HG02759 (cell line): ENCODE data around the gene MCFD2.
"Not testable (repeated sequence)": the region's sequence is repeated elsewhere in the genome, so short reads cannot be mapped to it uniquely, and the experiment has no call there.

Experiments
- ATAC-seq: cut with Tn5 transposase; IDR thresholded peaks from one replicate; pipeline ENCODE4 v1.9.1; 2021; ENCODE audit warnings: mild to moderate bottlenecking, moderate library complexity; ENCODE audit not compliant: unreplicated experiment

MCFD2 gene

DNA sequence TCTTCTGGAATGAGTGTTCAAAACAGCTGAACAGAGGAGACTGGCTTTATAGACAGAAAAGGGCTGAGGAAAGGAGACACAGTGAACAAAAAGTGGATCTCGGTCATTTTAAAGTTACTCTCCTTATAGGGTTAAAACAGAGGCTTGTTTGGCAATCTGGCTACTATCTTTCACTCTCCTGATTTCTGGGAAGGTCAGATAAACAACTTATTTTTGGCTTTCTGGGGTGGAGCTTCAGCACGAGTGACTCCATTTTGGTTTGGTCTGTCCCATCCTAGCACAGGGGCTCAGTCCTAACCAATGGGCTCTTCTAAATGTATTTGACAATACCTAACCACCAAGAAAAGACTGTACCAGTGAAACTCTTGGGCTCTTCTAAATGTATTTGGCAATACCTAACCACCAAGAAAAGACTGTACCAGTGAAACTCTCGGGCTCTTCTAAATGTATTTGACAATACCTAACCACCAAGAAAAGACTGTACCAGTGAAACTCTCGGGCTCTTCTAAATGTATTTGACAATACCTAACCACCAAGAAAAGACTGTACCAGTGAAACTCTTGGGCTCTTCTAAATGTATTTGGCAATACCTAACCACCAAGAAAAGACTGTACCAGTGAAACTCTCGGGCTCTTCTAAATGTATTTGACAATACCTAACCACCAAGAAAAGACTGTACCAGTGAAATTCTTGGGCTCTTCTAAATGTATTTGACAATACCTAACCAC lies 39.5 kb downstream of the MCFD2 start:
- ATAC-seq, result not testable (repeated sequence)

DNA sequence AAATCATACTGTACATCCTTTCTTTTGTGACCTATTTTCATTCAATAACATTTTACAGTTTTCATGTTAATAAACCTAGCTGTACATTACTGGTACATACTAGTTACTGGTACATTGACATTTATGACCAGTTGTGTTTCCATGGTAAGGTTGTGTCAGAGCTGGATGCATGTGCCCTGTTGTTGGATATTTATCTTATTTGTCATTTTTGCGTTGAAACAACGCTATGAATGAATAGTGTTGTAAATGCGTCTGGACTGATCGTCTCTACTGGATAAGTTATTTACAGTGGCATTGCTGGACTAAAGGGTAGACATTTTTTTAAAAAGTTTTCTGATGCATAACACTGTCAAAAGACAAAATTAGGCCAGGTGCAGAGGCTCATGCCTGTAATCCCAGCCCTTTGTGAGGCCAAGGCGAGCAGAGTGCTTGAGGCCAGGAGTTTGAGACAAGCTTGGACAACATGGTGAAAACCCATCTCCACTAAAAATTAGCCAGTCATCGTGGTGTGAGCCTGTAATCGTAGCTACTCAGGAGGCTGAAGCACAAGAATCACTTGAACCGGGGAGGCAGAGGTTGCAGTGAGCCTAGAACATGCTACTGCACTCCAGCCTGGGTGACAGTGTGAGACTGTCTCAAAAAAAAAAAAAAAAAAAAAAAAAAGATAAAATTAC lies 40.2 kb downstream of the MCFD2 start:
- no peak for ATAC-seq

DNA sequence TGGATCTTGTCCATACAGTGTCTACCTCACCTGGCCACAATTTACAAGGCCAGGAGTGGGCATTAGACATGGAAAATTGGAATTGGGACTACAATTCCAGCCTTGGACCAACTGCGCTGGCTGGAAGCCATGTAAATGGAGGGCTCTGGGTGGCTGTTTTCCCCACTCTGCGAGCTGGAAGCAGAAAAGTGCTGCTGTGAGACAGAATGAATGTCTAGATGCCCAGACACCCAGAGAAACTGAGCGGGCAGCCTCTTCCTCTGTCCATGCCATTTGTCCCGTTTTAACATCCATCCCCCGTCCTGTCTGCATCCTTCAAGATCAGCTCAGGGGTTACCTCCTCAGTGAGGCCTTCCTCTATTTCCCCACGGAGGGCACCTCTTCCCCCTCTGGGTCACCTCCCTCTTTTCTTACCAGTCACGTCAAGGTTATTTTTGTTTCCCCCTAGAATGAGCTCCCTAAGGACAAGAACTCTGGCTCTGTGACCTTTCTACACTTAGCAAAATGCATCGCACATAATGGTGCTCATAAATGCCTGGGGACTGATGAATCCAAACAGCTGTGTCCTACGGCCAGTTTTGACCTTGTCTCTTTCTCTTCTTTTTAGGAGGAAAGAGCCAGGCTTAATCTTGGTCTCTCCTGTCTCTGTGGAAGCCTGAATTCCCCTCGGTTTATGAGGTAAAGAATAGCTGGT lies 41.2 kb downstream of the MCFD2 start:
- no peak for ATAC-seq

DNA sequence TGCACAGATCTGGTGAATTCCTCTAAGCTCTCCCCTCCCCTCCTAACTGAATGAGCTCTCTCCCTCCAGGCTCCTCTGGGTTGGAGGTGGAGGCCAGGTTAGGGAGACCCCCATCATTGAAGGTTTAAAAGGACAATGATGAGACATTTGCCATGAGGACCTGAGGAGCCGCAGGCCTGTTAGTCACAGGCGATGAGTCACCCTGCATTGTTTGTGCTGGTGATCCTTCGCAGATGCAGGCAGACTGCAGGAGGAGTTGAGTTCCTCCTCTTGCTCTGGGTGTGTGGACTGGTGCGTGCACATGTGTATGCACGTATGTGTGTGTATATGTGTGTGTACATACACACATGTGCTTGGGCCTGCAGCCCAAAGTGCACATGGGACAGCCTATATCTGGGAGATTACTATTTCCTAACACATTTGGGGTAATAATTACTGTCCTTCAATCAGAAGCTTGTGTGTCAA lies 42.0 kb downstream of the MCFD2 start:
- no peak for ATAC-seq

GRCh38 chr2:46872902-46873603 lies 42.6 kb downstream of the MCFD2 start:
- ATAC-seq, result no peak

DNA sequence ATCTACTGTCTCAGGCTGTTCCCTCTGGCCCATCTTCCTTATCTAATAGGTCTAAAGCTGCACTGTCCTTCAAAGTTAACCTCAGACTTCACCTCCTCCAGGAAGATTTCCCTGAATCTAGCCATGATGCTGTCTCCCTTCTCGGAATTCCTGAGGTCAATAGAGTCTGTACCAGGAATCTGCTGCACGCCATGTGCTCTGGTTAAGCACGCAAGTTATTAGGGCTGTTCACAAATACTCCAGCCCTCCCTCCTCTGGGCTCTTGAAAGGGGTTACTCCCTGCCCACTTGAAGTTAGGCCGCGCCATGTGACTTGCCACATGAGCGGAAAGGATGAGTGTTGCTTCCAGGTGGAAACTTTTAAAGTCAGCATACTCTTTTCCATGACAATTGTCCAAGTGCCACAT lies 43.6 kb downstream of the MCFD2 start:
- ATAC-seq, result no peak

DNA sequence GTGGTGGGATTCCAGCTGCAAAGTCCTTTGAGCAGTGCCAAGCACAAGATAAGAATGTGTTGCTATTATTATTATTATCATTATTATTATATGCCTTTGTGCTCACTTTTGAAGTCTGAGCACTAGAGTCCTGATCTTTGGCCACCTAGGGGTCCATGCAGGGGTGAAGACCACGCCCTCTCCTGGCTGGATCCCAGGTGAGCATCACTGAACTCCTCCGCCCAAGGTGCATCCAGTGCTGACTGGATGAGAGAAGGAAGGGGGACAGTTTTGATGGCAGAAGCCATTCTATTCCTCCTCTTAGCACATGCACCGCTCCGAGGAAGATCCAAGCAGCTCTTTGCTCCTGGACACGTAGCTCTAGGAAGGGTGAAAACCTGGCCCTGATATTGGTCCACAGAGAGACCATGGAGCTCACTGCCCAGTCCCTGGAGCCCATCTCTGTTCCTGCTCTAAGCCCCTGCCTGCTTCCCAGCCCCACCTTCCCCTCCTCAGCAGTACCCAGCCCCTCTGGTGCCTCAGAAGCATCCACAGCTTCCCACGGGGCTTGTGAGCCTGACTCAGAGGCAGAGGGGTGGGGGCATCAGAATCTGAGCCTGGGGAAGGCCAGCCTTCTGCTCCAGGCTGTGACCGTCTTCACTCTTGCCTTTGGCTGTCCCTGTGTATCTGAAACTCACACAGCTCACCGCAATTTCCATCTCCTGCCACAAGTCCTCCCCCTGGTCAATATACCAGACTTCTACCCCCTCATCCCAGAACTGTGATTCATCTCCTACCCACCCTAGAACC lies 45.4 kb downstream of the MCFD2 start:
- ATAC-seq, result no peak

DNA sequence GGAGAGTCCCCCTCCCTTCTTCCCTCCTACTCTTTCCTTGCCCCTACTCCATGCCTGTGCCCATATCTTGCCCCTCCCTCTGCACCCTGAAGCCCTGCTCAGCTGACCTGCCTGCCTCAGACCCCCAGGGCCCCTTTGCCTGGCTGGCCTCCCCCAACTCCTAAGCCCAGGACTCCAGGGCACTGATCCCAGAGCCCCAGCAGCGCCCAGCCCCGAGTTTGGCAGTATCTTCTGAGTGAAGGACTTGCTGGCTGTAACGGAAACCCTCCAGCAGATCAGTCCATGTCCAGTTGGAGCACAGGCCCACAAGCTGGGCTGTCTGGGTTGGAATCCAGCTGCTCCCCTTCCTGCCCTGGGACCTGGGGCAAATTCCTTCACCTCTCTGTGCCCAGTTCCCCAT lies 46.0 kb downstream of the MCFD2 start:
- no peak for ATAC-seq

- ATAC-seq, result no peak
Measured at GRCh38 chr2:46866770-46867246, 48.8 kb downstream of the MCFD2 start.

GRCh38 chr2:46865181-46865970 lies 50.2 kb downstream of the MCFD2 start:
- no peak for ATAC-seq

- no peak for ATAC-seq
Measured at GRCh38 chr2:46863882-46864281, 51.7 kb downstream of the MCFD2 start.

- no peak for ATAC-seq
Measured at GRCh38 chr2:46862514-46862913, 53.1 kb downstream of the MCFD2 start.

DNA sequence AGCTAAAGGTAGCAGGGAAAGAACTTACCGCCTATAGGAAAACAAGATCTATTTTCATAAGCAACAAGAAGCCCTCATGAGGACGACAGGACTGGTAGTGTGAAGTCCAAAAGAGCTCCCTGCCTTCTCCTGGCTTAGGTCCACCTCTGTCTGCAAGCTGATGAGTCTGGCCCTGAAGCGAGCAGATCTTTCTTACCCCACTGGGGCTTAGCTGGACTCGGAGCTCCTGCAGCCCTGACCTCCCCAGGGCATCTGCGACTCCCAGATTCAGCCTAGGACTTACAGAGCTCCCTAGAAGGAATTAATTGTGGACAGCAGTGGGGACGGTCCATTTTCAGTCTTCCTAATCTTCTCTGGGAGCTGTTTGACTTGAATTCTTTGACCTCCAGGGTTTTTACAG lies 53.7 kb downstream of the MCFD2 start:
- ATAC-seq, result no peak

- ATAC-seq, result no peak
Measured at GRCh38 chr2:46859482-46859881, 56.1 kb downstream of the MCFD2 start.

GRCh38 chr2:46858702-46859090 lies 56.9 kb downstream of the MCFD2 start:
- no peak for ATAC-seq

- no peak for ATAC-seq
Measured at GRCh38 chr2:46857871-46858701, 57.5 kb downstream of the MCFD2 start.

- no peak for ATAC-seq
Measured at GRCh38 chr2:46856336-46856735, 59.3 kb downstream of the MCFD2 start.

- no peak for ATAC-seq
Measured at GRCh38 chr2:46855805-46856204, 59.8 kb downstream of the MCFD2 start.

DNA sequence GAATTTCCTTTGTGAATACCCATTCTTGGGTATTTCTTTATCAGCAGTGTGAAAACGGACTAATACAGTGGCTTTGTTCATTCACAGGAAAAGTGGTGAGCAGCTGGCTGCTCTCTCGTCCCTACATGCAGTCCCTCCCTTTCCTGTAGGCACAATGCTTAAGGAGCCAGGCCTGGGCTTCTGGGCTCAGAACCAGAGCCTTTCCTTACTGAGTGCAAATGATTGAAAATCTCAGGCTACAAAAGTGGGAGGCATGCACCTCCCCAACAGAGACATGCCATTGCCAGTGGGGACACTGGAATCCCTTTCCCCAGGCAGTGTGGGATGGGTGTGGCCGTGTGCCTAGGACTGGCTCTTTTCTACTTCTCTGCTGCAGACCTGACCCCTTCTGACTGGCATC lies 61.3 kb downstream of the MCFD2 start:
- no peak for ATAC-seq
